HEK293 (cell line): ENCODE results near the gene PPP1R36.

Experiments
- CTCF ChIP-seq: fragments of 450-650 bp; formaldehyde crosslinking; IDR thresholded peaks from 2 replicates; pipeline ENCODE4 v1.5.1; 2016; ENCODE audit warnings: missing biosample characterization, missing genetic modification characterization
- PRDM10 ChIP-seq: fragments of 450-650 bp; formaldehyde crosslinking; IDR thresholded peaks from 2 replicates; pipeline ENCODE4 v1.5.1; 2016; ENCODE audit warnings: missing biosample characterization, missing genetic modification characterization
- PRDM6 ChIP-seq: fragments of 450-650 bp; formaldehyde crosslinking; IDR thresholded peaks from 2 replicates; pipeline ENCODE4 v1.5.1; 2017; ENCODE audit warnings: missing biosample characterization, missing genetic modification characterization
- TCF7L2 ChIP-seq: IDR thresholded peaks from 2 replicates; pipeline ENCODE4 v1.6.1; 2011; ENCODE audit warnings: low read depth, mild to moderate bottlenecking, inconsistent platforms, low read length, moderate library complexity, borderline replicate concordance
- YY1 ChIP-seq: fragments of 450-650 bp; formaldehyde crosslinking; IDR thresholded peaks from 2 replicates; pipeline ENCODE4 v1.5.1; 2018; ENCODE audit warnings: missing biosample characterization, missing genetic modification characterization
- ZBTB11 ChIP-seq: fragments of 450-650 bp; formaldehyde crosslinking; conservative IDR thresholded peaks from 2 replicates; pipeline ENCODE4 v1.5.1; 2016; ENCODE audit warnings: low read depth, missing biosample characterization, missing genetic modification characterization
- ZBTB7A ChIP-seq: fragments of 450-650 bp; formaldehyde crosslinking; IDR thresholded peaks from 2 replicates; pipeline ENCODE4 v1.5.1; 2016; ENCODE audit warnings: low read depth, missing biosample characterization, missing genetic modification characterization
- ZFP3 ChIP-seq: fragments of 450-650 bp; formaldehyde crosslinking; IDR thresholded peaks from 2 replicates; pipeline ENCODE4 v1.5.1; 2016; ENCODE audit warnings: low read depth, missing biosample characterization, missing genetic modification characterization
- ZFP37 ChIP-seq: fragments of 450-650 bp; formaldehyde crosslinking; IDR thresholded peaks from 2 replicates; pipeline ENCODE4 v1.5.1; 2016; ENCODE audit warnings: missing biosample characterization, missing genetic modification characterization
- ZFP69B ChIP-seq: fragments of 450-650 bp; formaldehyde crosslinking; IDR thresholded peaks from 2 replicates; pipeline ENCODE4 v1.5.1; 2016; ENCODE audit warnings: missing biosample characterization, missing genetic modification characterization
- ZNF391 ChIP-seq: fragments of 450-650 bp; formaldehyde crosslinking; IDR thresholded peaks from 2 replicates; pipeline ENCODE4 v1.5.1; 2016; ENCODE audit warnings: low read depth, missing biosample characterization, missing genetic modification characterization, borderline replicate concordance
- ZNF510 ChIP-seq: fragments of 450-650 bp; formaldehyde crosslinking; IDR thresholded peaks from 2 replicates; pipeline ENCODE4 v1.5.1; 2018; ENCODE audit warnings: mild to moderate bottlenecking, missing genetic modification characterization, missing biosample characterization; ENCODE audit not compliant: insufficient replicate concordance
- ZNF776 ChIP-seq: fragments of 450-650 bp; formaldehyde crosslinking; IDR thresholded peaks from 2 replicates; pipeline ENCODE4 v1.5.0; 2017; ENCODE audit warnings: missing biosample characterization, missing genetic modification characterization, borderline replicate concordance
- TF ChIP-seq, protein P1 (sequence below): fragments of 450-650 bp; formaldehyde crosslinking; IDR thresholded peaks from 2 replicates; pipeline ENCODE4 v1.5.1; 2016; ENCODE audit warnings: missing biosample characterization, missing genetic modification characterization, borderline replicate concordance

DNA sequence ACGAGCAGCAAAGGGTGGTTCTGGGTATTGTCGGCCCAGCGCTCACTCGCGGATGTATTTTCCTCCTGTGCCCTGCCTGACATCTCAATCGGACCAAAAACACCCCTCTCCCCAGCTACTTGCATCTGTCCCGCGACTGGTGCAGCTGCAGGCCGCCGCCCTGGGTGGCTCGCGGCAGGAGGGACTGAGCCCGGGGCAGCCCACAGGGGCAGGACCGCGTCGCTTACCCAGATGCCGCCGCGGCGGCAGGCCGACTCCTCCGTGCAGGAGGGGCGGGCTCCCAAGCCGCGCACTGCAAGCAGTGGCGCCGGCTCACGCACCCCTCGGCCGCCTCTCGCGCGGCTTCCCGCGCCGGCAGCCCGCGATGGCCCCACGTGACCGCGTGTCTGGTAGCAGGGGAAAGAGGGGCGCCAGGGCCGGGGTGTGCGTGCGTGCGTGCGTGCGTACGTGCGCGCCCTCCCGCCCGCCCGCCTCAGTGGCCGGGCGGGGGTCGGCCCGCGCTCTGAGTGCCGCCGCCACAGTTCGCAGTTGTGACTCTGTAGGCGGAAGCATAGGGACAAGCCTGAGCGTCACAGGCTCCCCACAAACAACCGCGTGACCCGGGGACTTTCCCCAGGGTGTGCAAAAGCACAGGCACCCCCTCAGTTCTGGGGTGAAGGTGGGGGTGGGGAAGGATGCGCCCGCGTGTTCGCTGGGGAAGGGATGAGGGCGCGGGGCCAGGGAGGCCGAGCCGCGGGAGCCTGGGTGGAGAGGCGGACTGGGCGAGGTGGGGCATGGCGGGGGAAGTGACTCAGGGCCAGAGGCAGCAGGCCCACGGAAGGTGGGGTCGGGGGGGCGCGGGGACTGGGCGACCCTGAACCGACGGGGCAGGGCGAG is 46.1 kb upstream of the PPP1R36 start, which contains the start of gene ZBTB25:
- TF ChIP-seq ZFP37 (tag by site-specific recombination) (peak; percentile 38; the same call in 1 of the 2 replicates), ZFP3 (tag by site-specific recombination) (no peak), ZBTB11 (no peak; the same call in 1 of the 2 replicates), ZNF776 (tag by site-specific recombination) (no peak), ZNF391 (tag by site-specific recombination) (peak; percentile 51; the same call in 1 of the 2 replicates), CTCF (tag by site-specific recombination) (no peak), ZBTB7A (no peak), PRDM6 (no peak), TCF7L2 (no peak), ZNF510 (no peak), PRDM10 (tag by site-specific recombination) (peak; percentile 94), ZFP69B (tag by site-specific recombination) (no peak), YY1 (tag by site-specific recombination) (peak; percentile 42; the same call in 1 of the 2 replicates)
- TF ChIP-seq, protein P1, sequence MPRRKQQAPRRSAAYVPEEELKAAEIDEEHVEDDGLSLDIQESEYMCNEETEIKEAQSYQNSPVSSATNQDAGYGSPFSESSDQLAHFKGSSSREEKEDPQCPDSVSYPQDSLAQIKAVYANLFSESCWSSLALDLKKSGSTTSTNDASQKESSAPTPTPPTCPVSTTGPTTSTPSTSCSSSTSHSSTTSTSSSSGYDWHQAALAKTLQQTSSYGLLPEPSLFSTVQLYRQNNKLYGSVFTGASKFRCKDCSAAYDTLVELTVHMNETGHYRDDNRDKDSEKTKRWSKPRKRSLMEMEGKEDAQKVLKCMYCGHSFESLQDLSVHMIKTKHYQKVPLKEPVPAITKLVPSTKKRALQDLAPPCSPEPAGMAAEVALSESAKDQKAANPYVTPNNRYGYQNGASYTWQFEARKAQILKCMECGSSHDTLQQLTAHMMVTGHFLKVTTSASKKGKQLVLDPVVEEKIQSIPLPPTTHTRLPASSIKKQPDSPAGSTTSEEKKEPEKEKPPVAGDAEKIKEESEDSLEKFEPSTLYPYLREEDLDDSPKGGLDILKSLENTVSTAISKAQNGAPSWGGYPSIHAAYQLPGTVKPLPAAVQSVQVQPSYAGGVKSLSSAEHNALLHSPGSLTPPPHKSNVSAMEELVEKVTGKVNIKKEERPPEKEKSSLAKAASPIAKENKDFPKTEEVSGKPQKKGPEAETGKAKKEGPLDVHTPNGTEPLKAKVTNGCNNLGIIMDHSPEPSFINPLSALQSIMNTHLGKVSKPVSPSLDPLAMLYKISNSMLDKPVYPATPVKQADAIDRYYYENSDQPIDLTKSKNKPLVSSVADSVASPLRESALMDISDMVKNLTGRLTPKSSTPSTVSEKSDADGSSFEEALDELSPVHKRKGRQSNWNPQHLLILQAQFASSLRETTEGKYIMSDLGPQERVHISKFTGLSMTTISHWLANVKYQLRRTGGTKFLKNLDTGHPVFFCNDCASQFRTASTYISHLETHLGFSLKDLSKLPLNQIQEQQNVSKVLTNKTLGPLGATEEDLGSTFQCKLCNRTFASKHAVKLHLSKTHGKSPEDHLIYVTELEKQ (tag by site-specific recombination), result no peak
